ENCODE measurements around the gene RAB25. TPM values are rescaled to one million over a fixed set of nuclear protein-coding genes. Genes with fewer than 3 reads are reported as not detected.

RAB25 gene
- total and polyA plus RNA-seq, 2 of the 13 experiments (the other 11 are each of a cell fraction or from before 2014, with no cell fraction given): 0.20 to 0.22 TPM

DNA sequence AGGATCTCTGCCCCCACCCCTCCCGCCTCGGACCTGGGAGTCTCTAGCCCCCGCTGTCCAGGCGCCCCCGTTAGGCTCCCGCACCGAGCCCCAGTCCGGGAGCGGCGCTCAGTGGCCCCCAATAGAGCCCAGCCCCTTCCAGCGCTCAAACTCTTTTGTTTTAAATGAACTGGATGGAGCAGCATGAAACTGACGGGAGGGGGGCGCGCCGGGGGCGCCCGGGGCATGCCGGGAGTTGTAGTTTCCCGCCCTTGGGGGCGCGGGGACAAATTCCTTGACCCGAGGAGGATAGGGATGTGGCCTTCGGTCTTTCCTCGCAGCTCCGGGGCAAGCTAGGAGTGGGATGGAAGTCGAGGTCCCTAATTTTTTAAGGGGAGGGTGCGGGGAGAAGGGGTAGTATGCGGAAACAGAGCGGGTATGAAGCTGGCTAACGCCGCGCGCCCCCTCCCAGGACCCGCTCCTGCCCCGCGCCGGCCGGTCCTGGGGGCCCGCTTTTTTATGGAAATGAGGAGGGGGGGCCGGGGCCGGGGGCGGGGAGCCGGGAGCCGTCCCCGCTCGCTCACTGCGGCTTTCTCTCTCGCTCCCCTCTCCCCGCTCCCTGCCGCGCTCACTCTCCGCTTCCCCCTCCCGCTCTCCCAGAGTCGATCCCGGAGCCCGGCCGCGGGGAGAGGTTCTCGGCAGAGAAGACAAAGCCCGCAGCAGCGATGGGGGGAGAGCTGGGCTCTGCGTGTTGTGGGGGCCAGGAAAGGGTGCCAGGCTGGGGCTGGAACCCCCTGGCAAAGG, 21.5 kb downstream of the RAB25 start, which contains the start of gene MEX3A (continued):
- 0 out of 2 replicates have a peak, but pooled peaks have one; percentile 5 for TF ChIP-seq ZNF839 (CRISPR knock-in tag; IDR thresholded peaks at IDR 0.05; ENCODE audit: borderline replicate concordance)
- TF ChIP-seq ZNF329 (CRISPR knock-in tag; IDR thresholded peaks at IDR 0.05; ENCODE audit: low read depth): no peak
- TF ChIP-seq RFXANK (CRISPR knock-in tag; IDR thresholded peaks at IDR 0.05): no peak
- TF ChIP-seq SRY (CRISPR knock-in tag; IDR thresholded peaks at IDR 0.05): no peak
- no peak for TF ChIP-seq HNRNPUL1 (IDR thresholded peaks at IDR 0.05; ENCODE audit: low read depth, low read length)
- TF ChIP-seq ZNF747 (CRISPR knock-in tag; IDR thresholded peaks at IDR 0.05; ENCODE audit: borderline replicate concordance): no peak
- no peak for TF ChIP-seq HDAC6 (IDR thresholded peaks at IDR 0.05; ENCODE audit: low read depth, low read length)
- no peak; the same call in 1 of the 2 replicates for TF ChIP-seq ZNF33A (CRISPR knock-in tag; IDR thresholded peaks at IDR 0.05; ENCODE audit: borderline replicate concordance)
- TF ChIP-seq, protein P1, sequence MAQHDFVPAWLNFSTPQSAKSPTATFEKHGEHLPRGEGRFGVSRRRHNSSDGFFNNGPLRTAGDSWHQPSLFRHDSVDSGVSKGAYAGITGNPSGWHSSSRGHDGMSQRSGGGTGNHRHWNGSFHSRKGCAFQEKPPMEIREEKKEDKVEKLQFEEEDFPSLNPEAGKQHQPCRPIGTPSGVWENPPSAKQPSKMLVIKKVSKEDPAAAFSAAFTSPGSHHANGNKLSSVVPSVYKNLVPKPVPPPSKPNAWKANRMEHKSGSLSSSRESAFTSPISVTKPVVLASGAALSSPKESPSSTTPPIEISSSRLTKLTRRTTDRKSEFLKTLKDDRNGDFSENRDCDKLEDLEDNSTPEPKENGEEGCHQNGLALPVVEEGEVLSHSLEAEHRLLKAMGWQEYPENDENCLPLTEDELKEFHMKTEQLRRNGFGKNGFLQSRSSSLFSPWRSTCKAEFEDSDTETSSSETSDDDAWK (CRISPR knock-in tag; IDR thresholded peaks at IDR 0.05): no peak
- TF ChIP-seq MYC (CRISPR knock-in tag; IDR thresholded peaks at IDR 0.05; ENCODE audit: borderline replicate concordance): peak; percentile 73; the same call in 1 of the 2 replicates
- TF ChIP-seq, protein P2, sequence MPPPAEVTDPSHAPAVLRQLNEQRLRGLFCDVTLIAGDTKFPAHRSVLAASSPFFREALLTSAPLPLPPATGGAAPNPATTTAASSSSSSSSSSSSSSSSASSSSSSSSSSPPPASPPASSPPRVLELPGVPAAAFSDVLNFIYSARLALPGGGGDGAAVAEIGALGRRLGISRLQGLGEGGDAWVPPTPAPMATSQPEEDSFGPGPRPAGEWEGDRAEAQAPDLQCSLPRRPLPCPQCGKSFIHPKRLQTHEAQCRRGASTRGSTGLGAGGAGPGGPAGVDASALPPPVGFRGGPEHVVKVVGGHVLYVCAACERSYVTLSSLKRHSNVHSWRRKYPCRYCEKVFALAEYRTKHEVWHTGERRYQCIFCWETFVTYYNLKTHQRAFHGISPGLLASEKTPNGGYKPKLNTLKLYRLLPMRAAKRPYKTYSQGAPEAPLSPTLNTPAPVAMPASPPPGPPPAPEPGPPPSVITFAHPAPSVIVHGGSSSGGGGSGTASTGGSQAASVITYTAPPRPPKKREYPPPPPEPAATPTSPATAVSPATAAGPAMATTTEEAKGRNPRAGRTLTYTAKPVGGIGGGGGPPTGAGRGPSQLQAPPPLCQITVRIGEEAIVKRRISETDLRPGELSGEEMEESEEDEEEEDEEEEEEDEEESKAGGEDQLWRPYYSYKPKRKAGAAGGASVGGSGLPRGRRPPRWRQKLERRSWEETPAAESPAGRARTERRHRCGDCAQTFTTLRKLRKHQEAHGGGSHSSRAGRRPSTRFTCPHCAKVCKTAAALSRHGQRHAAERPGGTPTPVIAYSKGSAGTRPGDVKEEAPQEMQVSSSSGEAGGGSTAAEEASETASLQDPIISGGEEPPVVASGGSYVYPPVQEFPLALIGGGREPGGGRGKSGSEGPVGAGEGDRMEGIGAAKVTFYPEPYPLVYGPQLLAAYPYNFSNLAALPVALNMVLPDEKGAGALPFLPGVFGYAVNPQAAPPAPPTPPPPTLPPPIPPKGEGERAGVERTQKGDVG (CRISPR knock-in tag; IDR thresholded peaks at IDR 0.05; ENCODE audit: borderline replicate concordance): no peak
- no peak; the same call in 1 of the 2 replicates for TF ChIP-seq ZNF124 (CRISPR knock-in tag; IDR thresholded peaks at IDR 0.05)
- TF ChIP-seq, protein P3, sequence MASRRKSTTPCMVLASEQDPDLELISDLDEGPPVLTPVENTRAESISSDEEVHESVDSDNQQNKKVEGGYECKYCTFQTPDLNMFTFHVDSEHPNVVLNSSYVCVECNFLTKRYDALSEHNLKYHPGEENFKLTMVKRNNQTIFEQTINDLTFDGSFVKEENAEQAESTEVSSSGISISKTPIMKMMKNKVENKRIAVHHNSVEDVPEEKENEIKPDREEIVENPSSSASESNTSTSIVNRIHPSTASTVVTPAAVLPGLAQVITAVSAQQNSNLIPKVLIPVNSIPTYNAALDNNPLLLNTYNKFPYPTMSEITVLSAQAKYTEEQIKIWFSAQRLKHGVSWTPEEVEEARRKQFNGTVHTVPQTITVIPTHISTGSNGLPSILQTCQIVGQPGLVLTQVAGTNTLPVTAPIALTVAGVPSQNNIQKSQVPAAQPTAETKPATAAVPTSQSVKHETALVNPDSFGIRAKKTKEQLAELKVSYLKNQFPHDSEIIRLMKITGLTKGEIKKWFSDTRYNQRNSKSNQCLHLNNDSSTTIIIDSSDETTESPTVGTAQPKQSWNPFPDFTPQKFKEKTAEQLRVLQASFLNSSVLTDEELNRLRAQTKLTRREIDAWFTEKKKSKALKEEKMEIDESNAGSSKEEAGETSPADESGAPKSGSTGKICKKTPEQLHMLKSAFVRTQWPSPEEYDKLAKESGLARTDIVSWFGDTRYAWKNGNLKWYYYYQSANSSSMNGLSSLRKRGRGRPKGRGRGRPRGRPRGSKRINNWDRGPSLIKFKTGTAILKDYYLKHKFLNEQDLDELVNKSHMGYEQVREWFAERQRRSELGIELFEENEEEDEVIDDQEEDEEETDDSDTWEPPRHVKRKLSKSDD (CRISPR knock-in tag; IDR thresholded peaks at IDR 0.05; ENCODE audit: low read depth): no peak
- peak; percentile 87; the same call in 2 of the 3 replicates for TF ChIP-seq MXI1 (IDR thresholded peaks at IDR 0.05; ENCODE audit: borderline replicate concordance, low read depth, low read length)
- TF ChIP-seq MEIS2 (CRISPR knock-in tag; IDR thresholded peaks at IDR 0.05): no peak
- TF ChIP-seq RELA (CRISPR knock-in tag; IDR thresholded peaks at IDR 0.05): no peak
- no peak for TF ChIP-seq CCAR2 (optimal IDR thresholded peaks at IDR 0.05; ENCODE audit: low read depth, low read length)
- TF ChIP-seq FOXK1 (CRISPR knock-in tag; IDR thresholded peaks at IDR 0.05; ENCODE audit: borderline replicate concordance, low read depth): no peak
- no peak for TF ChIP-seq RCOR2 (CRISPR knock-in tag; IDR thresholded peaks at IDR 0.05)
- TF ChIP-seq ZNF441 (CRISPR knock-in tag; IDR thresholded peaks at IDR 0.05; ENCODE audit: borderline replicate concordance): no peak
- TF ChIP-seq ZNF292 (CRISPR knock-in tag; IDR thresholded peaks at IDR 0.05; ENCODE audit: borderline replicate concordance, low read depth): no peak
- TF ChIP-seq AKAP8 (CRISPR knock-in tag; IDR thresholded peaks at IDR 0.05): no peak
- no peak for TF ChIP-seq ZSCAN9 (CRISPR knock-in tag; IDR thresholded peaks at IDR 0.05; ENCODE audit: borderline replicate concordance)
- no peak for TF ChIP-seq NCOA2 (CRISPR knock-in tag; IDR thresholded peaks at IDR 0.05)
